Measurements from ENCODE around the gene NFU1.
A peak's percentile ranks its signal among the peaks of the same experiment; 100 is the strongest.

NFU1 gene

GRCh38 chr2:69436596-69436937, 668 bp downstream of the NFU1 start:
- no peak overlapping the region for H3K18ac ChIP-seq (ENCODE audit: low read length)
- H4K91ac ChIP-seq (ENCODE audit: low read depth, low read length, poor library complexity): no peak overlapping the region
- WGBS, 2 donors (ENCODE audit: extremely low coverage in 2 of 2, insufficient read length in 2 of 2, insufficient replicate concordance in 1 of 2): no CpG with 5 or more reads among the region's 5 CpGs

DNA sequence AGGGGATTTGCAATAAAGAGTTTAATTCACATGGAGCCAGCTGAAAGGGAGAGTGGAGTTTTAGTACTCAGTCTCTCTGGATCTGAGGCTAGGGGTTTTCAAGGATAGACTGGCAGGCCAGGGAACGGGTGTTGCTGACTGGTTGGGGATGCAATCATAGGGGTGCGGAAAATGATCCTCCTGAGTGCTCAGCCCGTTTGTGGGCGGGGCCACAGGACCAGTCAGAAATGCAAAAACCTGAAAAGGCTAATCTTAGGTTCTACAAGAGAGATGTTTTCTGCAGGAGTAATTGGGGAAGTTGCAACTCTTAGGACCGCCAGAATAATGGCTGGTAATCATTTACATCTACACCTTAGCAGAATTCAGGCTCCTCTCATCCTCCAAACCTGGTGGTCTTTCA, 2.5 kb downstream of the NFU1 start:
- no CpG with 5 or more reads among the region's 5 CpGs for WGBS, 2 donors (ENCODE audit: extremely low coverage in 2 of 2, insufficient read length in 2 of 2, insufficient replicate concordance in 1 of 2)
- H3K18ac ChIP-seq (ENCODE audit: low read length): no peak overlapping the region
- H3K27ac ChIP-seq (replicated peaks; ENCODE audit: low read length): no peak overlapping the region
- H3K27me3 ChIP-seq (ENCODE audit: control insufficient read depth in 3 of 3, insufficient read depth in 3 of 3, low read depth in 1 of 3, low read length in 3 of 3): no peaks in the 10 kb centered on the region
- no peak overlapping the region for H2AK5ac ChIP-seq (ENCODE audit: low read depth, low read length)
- no peak overlapping the region for H3K4me3 ChIP-seq (ENCODE audit: low read length in 2 of 2)
- no peak overlapping the region for H2BK5ac ChIP-seq (ENCODE audit: low read length)
- no peak overlapping the region for H2BK15ac ChIP-seq (ENCODE audit: low read length)
- no peak for DNase-seq (ENCODE audit: low spot score)
- H3K4me2 ChIP-seq (ENCODE audit: insufficient read depth, low read length, poor library complexity, severe bottlenecking): no peak overlapping the region
- H4K91ac ChIP-seq (ENCODE audit: low read depth, low read length, poor library complexity): no peak overlapping the region
- no peak overlapping the region for H2AFZ ChIP-seq (ENCODE audit: low read length)
- no peak overlapping the region for H3K23ac ChIP-seq (ENCODE audit: low read depth, low read length, poor library complexity)
- H2BK12ac ChIP-seq (ENCODE audit: low read length): no peak overlapping the region
- no peak overlapping the region for H3K9ac ChIP-seq (ENCODE audit: low read depth, low read length, poor library complexity)
- H3K36me3 ChIP-seq (replicated peaks in 1 of 2; ENCODE audit: control insufficient read depth in 2 of 2, insufficient read depth in 2 of 2, low read length in 2 of 2): peaks cover 2 to 22% of the 10 kb centered on the region in 2 donors
- H4K8ac ChIP-seq (ENCODE audit: low read depth, low read length): no peak overlapping the region
- no peak overlapping the region for H3K4ac ChIP-seq (ENCODE audit: low read length)
- H3K9me3 ChIP-seq (replicated peaks in 1 of 2; ENCODE audit: control insufficient read depth in 2 of 2, insufficient read depth in 1 of 2, low read depth in 1 of 2, low read length in 2 of 2): peaks cover 0 to 2% of the 10 kb centered on the region in 2 donors
- no peak overlapping the region for H3K14ac ChIP-seq (ENCODE audit: low read length)
- H3K4me1 ChIP-seq (ENCODE audit: control insufficient read depth in 2 of 2, insufficient read depth in 1 of 2, low read depth in 1 of 2, low read length in 2 of 2): peaks cover 4% of the 10 kb centered on the region in 2 donors
- H3K79me1 ChIP-seq (ENCODE audit: low read depth, low read length): peaks cover 3% of the 10 kb centered on the region
- H2BK120ac ChIP-seq (ENCODE audit: low read depth, low read length): no peak overlapping the region

More at GRCh38 chr2:69436596-69436937, 668 bp downstream of the NFU1 start:
- no peak overlapping the region for H2BK12ac ChIP-seq (ENCODE audit: low read length)
- H2BK5ac ChIP-seq (ENCODE audit: low read length): no peak overlapping the region
- no peak overlapping the region for H3K4ac ChIP-seq (ENCODE audit: low read length)
- no peak overlapping the region for H2BK15ac ChIP-seq (ENCODE audit: low read length)
- no peak overlapping the region for H3K23ac ChIP-seq (ENCODE audit: low read depth, low read length, poor library complexity)
- H2AK5ac ChIP-seq (ENCODE audit: low read depth, low read length): no peak overlapping the region
- no peaks in the 10 kb centered on the region for H3K27me3 ChIP-seq (ENCODE audit: control insufficient read depth in 3 of 3, insufficient read depth in 3 of 3, low read depth in 1 of 3, low read length in 3 of 3)
- no peak overlapping the region for H3K14ac ChIP-seq (ENCODE audit: low read length)
- no peak overlapping the region for H2BK120ac ChIP-seq (ENCODE audit: low read depth, low read length)
- peaks cover 0 to 2% of the 10 kb centered on the region in 2 donors for H3K9me3 ChIP-seq (replicated peaks in 1 of 2; ENCODE audit: control insufficient read depth in 2 of 2, insufficient read depth in 1 of 2, low read depth in 1 of 2, low read length in 2 of 2)
- peak overlapping the region; percentile 69 for H3K4me2 ChIP-seq (ENCODE audit: insufficient read depth, low read length, poor library complexity, severe bottlenecking)
- H3K4me3 ChIP-seq (ENCODE audit: low read length in 2 of 2): peak overlapping the region; percentile 71 to 92
- peak; percentile 5 for DNase-seq (ENCODE audit: low spot score)
- peaks cover 0 to 4% of the 10 kb centered on the region in 2 donors for H3K36me3 ChIP-seq (replicated peaks in 1 of 2; ENCODE audit: control insufficient read depth in 2 of 2, insufficient read depth in 2 of 2, low read length in 2 of 2)
- peak overlapping the region; percentile 81 for H3K27ac ChIP-seq (replicated peaks; ENCODE audit: low read length)
- peak overlapping the region; percentile 85 for H2AFZ ChIP-seq (ENCODE audit: low read length)
- H3K79me1 ChIP-seq (ENCODE audit: low read depth, low read length): peaks cover 3% of the 10 kb centered on the region
- H3K4me1 ChIP-seq (ENCODE audit: control insufficient read depth in 2 of 2, insufficient read depth in 1 of 2, low read depth in 1 of 2, low read length in 2 of 2): peaks cover 4% of the 10 kb centered on the region in 2 donors
- no peak overlapping the region for H4K8ac ChIP-seq (ENCODE audit: low read depth, low read length)
- H3K9ac ChIP-seq (ENCODE audit: low read depth, low read length, poor library complexity): no peak overlapping the region

GRCh38 chr2:69429491-69430183, 7.6 kb downstream of the NFU1 start:
- no peak overlapping the region for H3K9ac ChIP-seq (ENCODE audit: low read depth, low read length, poor library complexity)
- no peaks in the 10 kb centered on the region for H3K9me3 ChIP-seq (replicated peaks in 1 of 2; ENCODE audit: control insufficient read depth in 2 of 2, insufficient read depth in 1 of 2, low read depth in 1 of 2, low read length in 2 of 2)
- no peaks in the 10 kb centered on the region for H3K27me3 ChIP-seq (ENCODE audit: control insufficient read depth in 3 of 3, insufficient read depth in 3 of 3, low read depth in 1 of 3, low read length in 3 of 3)
- peaks cover 3% of the 10 kb centered on the region for H3K79me1 ChIP-seq (ENCODE audit: low read depth, low read length)
- H2BK15ac ChIP-seq (ENCODE audit: low read length): no peak overlapping the region
- H3K27ac ChIP-seq (replicated peaks; ENCODE audit: low read length): no peak overlapping the region
- H4K91ac ChIP-seq (ENCODE audit: low read depth, low read length, poor library complexity): no peak overlapping the region
- H3K18ac ChIP-seq (ENCODE audit: low read length): no peak overlapping the region
- no peak overlapping the region for H3K14ac ChIP-seq (ENCODE audit: low read length)
- H4K8ac ChIP-seq (ENCODE audit: low read depth, low read length): no peak overlapping the region
- H3K4me3 ChIP-seq (ENCODE audit: low read length in 2 of 2): no peak overlapping the region
- peaks cover 2 to 62% of the 10 kb centered on the region in 2 donors for H3K36me3 ChIP-seq (replicated peaks in 1 of 2; ENCODE audit: control insufficient read depth in 2 of 2, insufficient read depth in 2 of 2, low read length in 2 of 2)
- H2AK5ac ChIP-seq (ENCODE audit: low read depth, low read length): no peak overlapping the region
- H2BK120ac ChIP-seq (ENCODE audit: low read depth, low read length): no peak overlapping the region
- H3K4me2 ChIP-seq (ENCODE audit: insufficient read depth, low read length, poor library complexity, severe bottlenecking): no peak overlapping the region
- no peak overlapping the region for H2AFZ ChIP-seq (ENCODE audit: low read length)
- H3K23ac ChIP-seq (ENCODE audit: low read depth, low read length, poor library complexity): no peak overlapping the region
- no peak overlapping the region for H2BK5ac ChIP-seq (ENCODE audit: low read length)
- DNase-seq (ENCODE audit: low spot score): no peak
- no peak overlapping the region for H2BK12ac ChIP-seq (ENCODE audit: low read length)
- WGBS, 2 donors (ENCODE audit: extremely low coverage in 2 of 2, insufficient read length in 2 of 2, insufficient replicate concordance in 1 of 2): no CpG with 5 or more reads among the region's 6 CpGs
- H3K4ac ChIP-seq (ENCODE audit: low read length): no peak overlapping the region
- H3K4me1 ChIP-seq (ENCODE audit: control insufficient read depth in 2 of 2, insufficient read depth in 1 of 2, low read depth in 1 of 2, low read length in 2 of 2): no peaks in the 10 kb centered on the region

- Histone ChIP-seq H3K18ac (ENCODE audit: low read length) (no peak overlapping the region), H3K9me3 (replicated peaks in 1 of 2; ENCODE audit: control insufficient read depth in 2 of 2, insufficient read depth in 1 of 2, low read depth in 1 of 2, low read length in 2 of 2) (no peaks in the 10 kb centered on the region), H2BK120ac (ENCODE audit: low read depth, low read length) (no peak overlapping the region), H4K8ac (ENCODE audit: low read depth, low read length) (no peak overlapping the region), H3K9ac (ENCODE audit: low read depth, low read length, poor library complexity) (no peak overlapping the region), H2BK15ac (ENCODE audit: low read length) (no peak overlapping the region), H3K27ac (replicated peaks; ENCODE audit: low read length) (no peak overlapping the region), H2BK12ac (ENCODE audit: low read length) (no peak overlapping the region), H2BK5ac (ENCODE audit: low read length) (no peak overlapping the region), H3K27me3 (ENCODE audit: control insufficient read depth in 3 of 3, insufficient read depth in 3 of 3, low read depth in 1 of 3, low read length in 3 of 3) (no peaks in the 10 kb centered on the region), H4K91ac (ENCODE audit: low read depth, low read length, poor library complexity) (no peak overlapping the region), H3K4me2 (ENCODE audit: insufficient read depth, low read length, poor library complexity, severe bottlenecking) (no peak overlapping the region), H3K36me3 (replicated peaks in 1 of 2; ENCODE audit: control insufficient read depth in 2 of 2, insufficient read depth in 2 of 2, low read length in 2 of 2) (peaks cover 2 to 66% of the 10 kb centered on the region in 2 donors), H3K14ac (ENCODE audit: low read length) (no peak overlapping the region), H3K4me3 (ENCODE audit: low read length in 2 of 2) (no peak overlapping the region), H2AFZ (ENCODE audit: low read length) (no peak overlapping the region), H3K4me1 (ENCODE audit: control insufficient read depth in 2 of 2, insufficient read depth in 1 of 2, low read depth in 1 of 2, low read length in 2 of 2) (no peaks in the 10 kb centered on the region), H3K4ac (ENCODE audit: low read length) (no peak overlapping the region), H3K23ac (ENCODE audit: low read depth, low read length, poor library complexity) (no peak overlapping the region), H3K79me1 (ENCODE audit: low read depth, low read length) (peaks cover 3% of the 10 kb centered on the region), H2AK5ac (ENCODE audit: low read depth, low read length) (no peak overlapping the region)
- no peak for DNase-seq (ENCODE audit: low spot score)
- no CpG with 5 or more reads among the region's 2 CpGs for WGBS, 2 donors (ENCODE audit: extremely low coverage in 2 of 2, insufficient read length in 2 of 2, insufficient replicate concordance in 1 of 2)
Observed at GRCh38 chr2:69428981-69429380, 8.3 kb downstream of the NFU1 start.

Measured in neuronal stem cell (in vitro differentiated cells).